Lower leg skin (tissue), 4 donors: ENCODE data around the gene IDH3B. TPM values are rescaled to one million over a fixed set of nuclear protein-coding genes. Genes with fewer than 3 reads are reported as not detected.

Experiments
- DNase-seq, 2 donors: peaks; one replicate each; pipeline ENCODE4 v3.0.0-alpha.2; 2019; ENCODE audit warnings: low spot score in 2 of 2
- H3K4me3 ChIP-seq: fragments of 200-600 bp; sonication (generic); 2 replicates; pipeline ENCODE4 v1.5.1; 2017; ENCODE audit warnings: mild to moderate bottlenecking, low read depth; ENCODE audit not compliant: poor library complexity, severe bottlenecking
- POLR2A ChIP-seq, 2 donors: fragments of 450-650 bp; IDR thresholded peaks; one replicate each; pipeline ENCODE4 v1.6.1; 2016 to 2017; ENCODE audit warnings: antibody characterized with exemption in 2 of 2, mild to moderate bottlenecking in 1 of 2, moderate library complexity in 1 of 2
- WGBS, 2 donors: methylation state at CpG; one replicate each; pipeline ENCODE4 v1.1.5; 2018; 5-methylcytosine and 5-hydroxymethylcytosine counted together
- intact Hi-C: fragments of 100-400 bp; cut with DNase I; formaldehyde crosslinking; loops from one replicate; pipeline ENCODE4 v1.15.0; 2023; ENCODE audit warnings: low total_unique reads
- microRNA counts, 2 donors: library from miRNA; unstranded; fragments of <30 nt; microRNA quantifications; one replicate each; lab custom pipeline; 2016
- microRNA-seq, 2 donors: library from miRNA; unstranded; fragments of <30 nt; microRNA quantifications; one replicate each; pipeline ENCODE4, GENCODE V29; 2016; ENCODE audit warnings: borderline replicate concordance in 2 of 2, borderline number of aligned reads in 1 of 2
- total RNA-seq, 4 donors: library from RNA; depleted of rRNA; stranded (reverse); fragments of >200 nt; gene quantifications; one replicate each; pipeline ENCODE4 v1.1.0, GENCODE V29; 2016
- TF ChIP-seq, protein P1 (sequence below), 3 donors: fragments of 450-650 bp; IDR thresholded peaks; one replicate each; pipeline ENCODE4 v1.5.1; 2016; ENCODE audit warnings: antibody characterized with exemption in 3 of 3, mild to moderate bottlenecking in 3 of 3, moderate library complexity in 2 of 3

Gene IDH3B
- total RNA-seq, 4 donors from 2014 or later, result 121 to 151 (median 126) TPM

DNA sequence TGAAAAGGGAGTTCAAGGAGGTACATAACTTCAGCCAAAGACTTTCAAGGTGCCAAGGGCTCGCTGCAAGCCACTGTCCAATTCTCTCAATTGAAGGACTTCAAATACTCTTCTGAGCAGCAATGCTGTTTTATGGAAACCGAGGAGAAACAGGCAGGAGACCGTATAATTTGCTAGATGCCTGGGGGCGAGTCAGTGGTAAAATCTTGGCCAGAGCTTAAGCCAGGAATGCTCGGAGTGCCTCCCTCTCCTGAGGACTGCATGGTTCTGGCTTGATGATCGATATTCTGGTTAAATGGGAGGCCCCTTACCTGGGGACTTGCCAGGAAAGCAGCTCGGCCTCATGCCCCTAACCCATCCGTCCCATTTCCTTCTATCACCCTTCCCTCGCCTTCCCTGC is 47.4 kb downstream of the IDH3B start:
- no peak for DNase-seq
- WGBS, 2 donors, result 50 to 57% methylated on average over 9 of the region's 9 CpGs
- intact Hi-C loops, result no loop called here
- no peak overlapping the region for H3K4me3 ChIP-seq
- TF ChIP-seq, protein P1, sequence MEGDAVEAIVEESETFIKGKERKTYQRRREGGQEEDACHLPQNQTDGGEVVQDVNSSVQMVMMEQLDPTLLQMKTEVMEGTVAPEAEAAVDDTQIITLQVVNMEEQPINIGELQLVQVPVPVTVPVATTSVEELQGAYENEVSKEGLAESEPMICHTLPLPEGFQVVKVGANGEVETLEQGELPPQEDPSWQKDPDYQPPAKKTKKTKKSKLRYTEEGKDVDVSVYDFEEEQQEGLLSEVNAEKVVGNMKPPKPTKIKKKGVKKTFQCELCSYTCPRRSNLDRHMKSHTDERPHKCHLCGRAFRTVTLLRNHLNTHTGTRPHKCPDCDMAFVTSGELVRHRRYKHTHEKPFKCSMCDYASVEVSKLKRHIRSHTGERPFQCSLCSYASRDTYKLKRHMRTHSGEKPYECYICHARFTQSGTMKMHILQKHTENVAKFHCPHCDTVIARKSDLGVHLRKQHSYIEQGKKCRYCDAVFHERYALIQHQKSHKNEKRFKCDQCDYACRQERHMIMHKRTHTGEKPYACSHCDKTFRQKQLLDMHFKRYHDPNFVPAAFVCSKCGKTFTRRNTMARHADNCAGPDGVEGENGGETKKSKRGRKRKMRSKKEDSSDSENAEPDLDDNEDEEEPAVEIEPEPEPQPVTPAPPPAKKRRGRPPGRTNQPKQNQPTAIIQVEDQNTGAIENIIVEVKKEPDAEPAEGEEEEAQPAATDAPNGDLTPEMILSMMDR (IDR thresholded peaks at IDR 0.05), result no peak
- TF ChIP-seq POLR2A (IDR thresholded peaks at IDR 0.05), result no peak

DNA sequence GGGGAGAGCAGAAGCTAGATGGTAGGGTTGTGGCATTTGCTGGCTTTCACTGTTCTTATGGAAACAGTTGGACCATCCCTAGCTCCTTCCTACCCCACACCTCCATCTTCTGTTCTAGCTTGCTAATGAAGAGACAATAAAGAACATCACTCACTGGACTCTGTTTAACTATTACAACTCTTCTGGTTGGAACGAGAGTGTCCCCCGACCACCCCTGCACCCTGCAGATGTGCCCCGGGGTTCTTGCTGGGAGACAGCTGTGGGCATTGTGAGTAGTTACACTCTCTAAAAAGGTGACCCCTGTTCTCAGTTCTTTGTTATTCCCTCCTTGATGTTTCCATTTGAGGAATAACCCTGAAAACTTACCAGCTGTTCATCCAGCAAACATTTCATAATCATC is 51.9 kb downstream of the IDH3B start:
- intact Hi-C loops, result no loop called here
- TF ChIP-seq, protein P1 (IDR thresholded peaks at IDR 0.05), result no peak
- TF ChIP-seq POLR2A (IDR thresholded peaks at IDR 0.05), result no peak
- WGBS, 2 donors, result 83 to 84% methylated on average over 3 of the region's 3 CpGs
- no peak overlapping the region for H3K4me3 ChIP-seq
- DNase-seq, result no peak

DNA sequence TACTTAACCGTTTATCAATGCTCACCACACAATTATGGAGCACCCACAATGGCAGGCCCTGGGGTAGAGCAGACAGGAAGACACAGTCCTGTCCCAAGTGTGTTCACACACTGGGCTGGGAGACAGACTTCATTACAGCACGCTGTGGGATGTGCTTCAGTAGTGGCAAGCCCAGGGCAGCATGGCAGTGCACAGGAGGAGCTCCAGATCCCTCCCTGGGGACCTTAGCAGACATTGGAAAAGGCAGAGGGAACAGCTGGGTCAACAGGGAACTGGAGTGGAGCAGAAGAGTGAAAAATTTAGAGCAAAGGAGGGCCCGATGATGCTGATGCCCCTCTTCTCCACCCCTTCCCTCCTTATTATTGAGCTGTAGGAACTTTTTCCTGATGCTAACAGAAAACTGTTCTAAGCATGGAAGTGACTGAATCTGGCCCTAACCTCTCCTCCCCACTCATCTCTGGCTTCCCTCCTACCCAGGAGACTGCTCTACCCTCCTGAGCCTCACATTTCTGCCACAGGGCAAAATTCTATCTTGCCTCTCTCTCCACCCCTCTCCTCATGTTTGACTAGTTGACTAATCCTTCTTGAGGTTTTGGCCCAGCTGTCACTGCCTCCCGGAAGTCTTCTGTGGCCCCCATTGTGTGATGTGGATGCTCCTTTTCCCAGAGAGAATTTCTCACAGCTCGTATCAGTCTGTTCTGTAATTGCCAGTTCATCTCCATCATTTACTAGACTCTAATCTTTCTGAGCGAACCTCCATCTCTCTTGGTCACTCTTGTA is 52.9 kb downstream of the IDH3B start:
- DNase-seq, result no peak

DNA sequence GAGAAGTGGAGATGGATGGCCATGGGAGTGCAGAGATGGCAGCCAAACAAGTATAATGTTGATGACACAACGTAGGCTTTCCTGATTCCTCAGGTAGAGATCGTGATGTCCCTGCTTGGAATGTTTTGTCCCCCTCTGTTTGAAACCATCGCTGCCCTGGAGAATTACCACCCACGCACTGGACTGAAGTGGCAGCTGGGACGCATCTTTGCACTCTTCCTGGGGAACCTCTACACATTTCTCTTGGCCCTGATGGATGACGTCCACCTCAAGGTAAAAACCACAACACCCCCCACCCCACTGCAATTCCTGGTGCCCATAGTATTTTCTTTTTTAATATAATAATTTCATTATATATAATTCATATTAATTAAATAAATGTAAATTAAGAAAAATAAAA is 53.7 kb downstream of the IDH3B start:
- DNase-seq, result no peak
- TF ChIP-seq POLR2A (IDR thresholded peaks at IDR 0.05), result no peak
- TF ChIP-seq, protein P1 (IDR thresholded peaks at IDR 0.05), result no peak
- no peak overlapping the region for H3K4me3 ChIP-seq
- WGBS, 2 donors, result 81 to 93% methylated on average over 6 of the region's 6 CpGs
- intact Hi-C loops, result no loop called here

More for the DNA sequence above, 52.9 kb downstream of the IDH3B start:
- intact Hi-C loops, result no loop called here
- TF ChIP-seq POLR2A (IDR thresholded peaks at IDR 0.05), result no peak
- TF ChIP-seq, protein P1 (IDR thresholded peaks at IDR 0.05), result no peak
- H3K4me3 ChIP-seq, result no peak overlapping the region
- WGBS, 2 donors, result 61 to 67% methylated on average over 6 of the region's 6 CpGs

MicroRNAs within 50 kb of the gene (microRNA counts, 767-probe panel; counts per million panel counts)
- microRNA hsa-miR-1292 (lab: Ali Mortazavi, UCI), result 0 to 358 counts per million in 2 donors

Small RNAs within 50 kb of the gene (microRNA-seq; reads per million reads assigned to microRNA genes)
- 6.8 reads per million in 2 donors for gene MIR1292

Other genes with a start within 250 kb of the IDH3B start
- 100 to 1,000 TPM; 205 to 254 (median 242) TPM for gene SNRPB, start 193.4 kb downstream of the IDH3B start, total RNA-seq
- 10 to 100 TPM; 10.6 to 12.9 (median 11.3) TPM for gene ZNF343, start 155.3 kb downstream of the IDH3B start, total RNA-seq
- under 1 TPM in 1 of 4 donors, not detected in 3; 0.06 TPM for gene TMC2, start 127.6 kb downstream of the IDH3B start, total RNA-seq
- gene NOP56, start 11.6 kb downstream of the IDH3B start, total RNA-seq, result 10 to 100 TPM; 51.5 to 64.7 (median 56.6) TPM
- gene EBF4, start 28.6 kb upstream of the IDH3B start, total RNA-seq, result 1 to 10 TPM; 5.0 to 9.9 (median 7.7) TPM
- gene CPXM1, start 136.4 kb upstream of the IDH3B start, total RNA-seq, result 1 to 10 TPM in 3 of 4 donors, under 1 TPM in 1; 0.12 to 3.6 (median 1.4) TPM
- gene C20orf141, start 150.8 kb upstream of the IDH3B start, total RNA-seq, result not detected
- gene TMEM239, start 152.1 kb upstream of the IDH3B start, total RNA-seq, result not detected
- gene PCED1A, start 176.4 kb upstream of the IDH3B start, total RNA-seq, result 10 to 100 TPM; 10.6 to 16.6 (median 13.1) TPM
- gene VPS16, start 176.5 kb upstream of the IDH3B start, total RNA-seq, result 10 to 100 TPM; 34.9 to 39.2 (median 37.7) TPM
- 10 to 100 TPM; 50.7 to 96.7 (median 64.1) TPM for gene PTPRA, start 209.3 kb upstream of the IDH3B start, total RNA-seq